Measurements from ENCODE around the gene ESYT3. TPM values are rescaled to one million over a fixed set of nuclear protein-coding genes. Genes with fewer than 3 reads are reported as not detected.

ESYT3 gene
- total RNA-seq, 1 donor from 2014 or later = 0.61 TPM

DNA sequence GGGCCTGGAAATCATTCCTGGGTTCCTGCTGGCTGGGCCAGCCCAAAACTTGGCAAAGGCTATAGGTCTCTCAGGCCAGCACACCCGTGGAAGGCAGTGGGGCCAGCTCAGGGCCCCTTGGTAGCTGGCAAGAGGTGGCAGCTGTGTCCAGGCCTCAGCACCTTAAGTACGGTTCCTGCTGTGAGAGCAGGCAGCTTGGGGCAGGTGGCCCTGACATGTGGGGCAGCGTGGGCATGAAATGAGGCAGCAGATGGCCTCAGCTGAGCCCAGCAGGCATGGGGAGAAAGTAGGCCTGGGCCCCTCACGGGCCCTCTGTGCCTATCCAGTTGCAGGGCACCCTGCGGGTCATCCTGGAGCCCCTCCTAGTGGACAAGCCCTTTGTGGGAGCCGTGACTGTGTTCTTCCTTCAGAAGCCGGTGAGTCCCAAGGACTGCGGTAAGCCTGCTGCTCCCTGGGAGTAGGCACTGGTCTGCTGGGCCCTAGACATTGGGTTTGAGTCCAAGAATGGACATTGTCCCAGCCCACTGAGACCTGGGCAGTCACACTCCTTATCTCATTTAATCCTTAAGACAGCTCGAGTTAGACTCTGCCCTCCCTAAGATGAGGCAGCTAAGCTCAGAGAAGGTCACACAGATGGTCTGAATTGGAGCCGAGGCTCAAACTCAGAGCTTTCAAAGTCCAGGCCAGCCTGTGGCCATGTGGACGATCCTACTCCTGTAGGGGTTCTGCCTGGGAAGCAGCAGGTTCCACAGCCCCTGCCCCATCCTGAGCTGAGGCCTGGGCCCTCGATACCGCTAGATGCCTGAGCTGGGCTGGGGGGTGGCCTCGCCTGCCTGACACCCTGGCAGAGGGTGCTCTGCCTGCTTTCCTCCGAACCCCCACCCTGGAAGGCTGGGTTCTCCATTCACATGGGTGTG, 25.5 kb downstream of the ESYT3 start:
- intact Hi-C loops (cut with micrococcal nuclease) = no loop called here

DNA sequence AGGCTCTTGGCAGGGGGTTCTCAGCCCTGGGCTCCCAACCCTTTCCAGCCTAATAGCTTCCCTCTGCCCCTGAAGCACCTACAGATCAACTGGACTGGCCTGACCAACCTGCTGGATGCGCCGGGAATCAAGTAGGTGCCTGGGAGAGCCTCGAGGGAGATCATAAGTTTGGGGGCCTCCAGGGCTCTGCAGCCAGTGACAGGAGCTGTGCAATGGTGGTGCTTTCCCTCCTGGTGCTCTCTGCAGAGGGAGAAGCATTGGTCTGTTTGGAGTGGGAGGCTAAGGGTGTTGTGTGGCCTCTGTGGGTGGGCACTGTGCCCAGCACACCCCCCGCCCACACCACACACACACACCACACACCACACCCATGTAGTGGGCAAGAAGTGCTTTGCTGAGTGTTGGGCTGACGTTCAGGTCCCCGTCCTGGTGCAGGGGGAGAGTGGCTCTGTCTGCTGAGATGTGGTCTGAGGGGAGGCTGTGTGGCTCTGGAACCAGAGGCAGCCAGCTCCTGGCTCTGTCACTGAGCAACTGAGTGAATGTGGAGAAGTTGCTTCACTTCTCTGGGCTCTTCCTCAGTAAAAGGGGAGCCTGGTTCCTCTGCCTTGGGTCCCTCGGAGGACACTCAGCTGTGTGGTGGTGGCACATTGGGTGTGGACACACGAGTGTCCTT, 26.3 kb downstream of the ESYT3 start:
- intact Hi-C loops (cut with micrococcal nuclease) = no loop called here

DNA sequence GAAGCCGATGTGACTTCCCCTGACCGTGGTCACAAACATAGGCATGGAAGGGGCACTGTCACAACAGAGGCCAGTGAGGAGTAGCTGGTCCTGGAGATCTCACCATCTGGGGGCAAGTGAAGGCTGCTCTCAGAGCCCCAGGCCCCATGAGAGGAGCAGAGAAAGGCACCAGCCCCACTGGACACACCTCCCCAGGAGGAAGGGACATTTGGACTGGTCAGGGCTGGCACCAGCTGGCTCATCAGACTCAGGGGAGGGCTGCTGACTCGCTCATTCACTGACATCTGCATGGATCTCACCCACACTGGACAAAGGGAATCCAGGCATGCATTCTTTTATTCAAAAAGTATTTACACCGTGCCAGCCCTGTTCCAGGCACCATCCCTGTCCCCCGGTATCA, 26.8 kb downstream of the ESYT3 start:
- intact Hi-C loops (cut with micrococcal nuclease) = no loop called here

DNA sequence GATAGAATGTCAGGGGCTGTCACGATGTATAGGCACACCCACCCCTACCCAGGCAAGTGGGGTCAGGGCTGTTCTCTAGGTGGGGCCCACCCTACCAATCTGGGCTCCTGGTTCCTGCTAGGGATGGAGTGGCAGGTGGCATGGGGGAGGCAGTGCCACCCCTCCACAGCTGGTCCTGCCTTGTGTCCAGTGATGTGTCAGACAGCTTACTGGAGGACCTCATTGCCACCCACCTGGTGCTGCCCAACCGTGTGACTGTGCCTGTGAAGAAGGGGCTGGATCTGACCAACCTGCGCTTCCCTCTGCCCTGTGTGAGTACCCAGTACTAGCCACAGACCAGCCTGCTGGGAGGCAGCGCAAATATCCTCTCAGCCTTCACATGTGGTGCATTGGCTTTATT, 27.5 kb downstream of the ESYT3 start:
- intact Hi-C loops (cut with micrococcal nuclease) = no loop called here

DNA sequence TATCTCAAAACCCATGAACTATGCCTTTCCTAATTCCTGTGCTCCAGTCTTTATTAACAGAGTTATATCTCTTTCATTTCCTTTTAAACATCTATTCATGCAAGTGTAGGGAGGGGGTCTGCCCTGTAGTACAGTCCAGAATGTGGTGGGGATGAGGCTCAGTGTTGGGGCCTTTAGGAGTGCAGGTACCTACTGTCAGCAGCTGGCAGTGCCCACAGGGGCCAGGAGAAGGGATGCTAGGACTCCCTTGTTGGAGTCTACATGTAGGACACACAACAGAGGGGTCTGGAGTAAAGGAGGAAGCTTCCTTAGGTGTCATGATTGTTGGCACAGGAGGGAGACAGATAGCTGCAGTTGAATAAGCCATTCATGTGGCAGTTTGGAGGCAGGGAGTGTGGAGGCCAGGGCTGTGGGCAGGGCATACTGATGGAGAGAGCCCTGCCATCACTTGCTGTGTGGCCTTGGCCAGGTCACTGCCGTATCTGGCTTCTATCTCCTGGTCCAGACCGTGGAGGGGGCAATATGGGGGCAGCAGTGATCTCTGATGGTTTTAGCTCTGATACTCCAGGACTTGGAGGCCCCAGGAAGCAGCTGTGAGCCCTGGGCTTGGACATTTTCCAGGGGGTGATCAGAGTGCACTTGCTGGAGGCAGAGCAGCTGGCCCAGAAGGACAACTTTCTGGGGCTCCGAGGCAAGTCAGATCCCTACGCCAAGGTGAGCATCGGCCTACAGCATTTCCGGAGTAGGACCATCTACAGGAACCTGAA, 29.5 kb downstream of the ESYT3 start:
- intact Hi-C loops (cut with micrococcal nuclease) = no loop called here

DNA sequence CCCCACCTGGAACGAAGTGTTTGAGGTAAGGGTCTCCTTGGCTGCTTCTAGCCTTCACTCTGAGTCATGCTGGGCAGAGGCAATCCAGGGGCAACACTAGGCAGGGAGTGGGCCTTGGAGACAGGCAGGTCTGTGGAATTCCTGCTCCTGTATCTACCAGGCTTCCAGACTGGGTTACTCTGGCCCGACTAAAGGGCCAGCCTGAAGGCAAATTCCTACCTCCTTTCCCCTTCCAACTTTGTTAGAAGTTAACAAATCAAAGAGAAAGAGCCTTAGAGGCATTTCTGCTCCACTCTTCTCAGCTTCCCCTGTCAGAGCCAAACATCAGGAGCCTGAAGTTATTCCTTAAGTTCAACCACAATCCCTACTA, 30.1 kb downstream of the ESYT3 start:
- intact Hi-C loops (cut with micrococcal nuclease) = no loop called here

DNA sequence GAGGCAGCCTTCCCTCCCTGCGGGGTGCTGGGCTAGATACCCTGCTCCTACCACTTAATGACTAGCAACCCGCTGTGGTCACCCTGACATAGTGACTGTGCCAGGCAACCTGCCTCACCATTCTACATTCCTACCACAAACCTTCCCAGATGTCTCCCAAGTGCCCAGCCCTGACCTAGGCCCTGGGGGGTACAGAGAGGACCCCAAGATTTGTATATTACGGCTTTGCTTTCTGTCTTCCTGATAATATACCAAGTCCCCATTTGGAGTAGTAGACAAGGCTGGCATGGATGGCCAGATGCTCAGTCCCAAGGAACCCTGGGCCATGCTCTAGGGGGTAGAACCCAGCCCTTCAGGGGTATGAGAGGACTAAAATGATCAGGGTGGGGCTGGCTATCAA, 31.0 kb downstream of the ESYT3 start:
- intact Hi-C loops (cut with micrococcal nuclease) = no loop called here

DNA sequence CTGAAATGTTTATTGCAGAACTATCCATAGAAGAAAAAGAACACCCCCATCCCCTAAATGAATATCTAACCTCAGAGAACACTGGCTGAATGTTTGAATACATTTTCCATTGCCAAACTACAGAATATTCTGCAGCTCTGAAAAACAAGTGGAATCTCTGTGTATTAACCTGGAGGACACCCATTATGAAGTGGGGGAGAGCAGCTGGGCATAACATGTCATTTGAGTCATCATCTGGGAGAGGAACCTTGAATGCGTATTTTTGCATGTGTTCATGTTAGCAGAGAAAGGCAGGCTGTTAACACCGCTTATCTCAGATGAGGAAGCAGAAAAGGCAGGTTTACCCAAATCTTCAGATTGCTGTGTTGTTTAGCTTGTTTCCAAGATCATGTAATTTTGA, 31.5 kb downstream of the ESYT3 start:
- intact Hi-C loops (cut with micrococcal nuclease) = no loop called here

DNA sequence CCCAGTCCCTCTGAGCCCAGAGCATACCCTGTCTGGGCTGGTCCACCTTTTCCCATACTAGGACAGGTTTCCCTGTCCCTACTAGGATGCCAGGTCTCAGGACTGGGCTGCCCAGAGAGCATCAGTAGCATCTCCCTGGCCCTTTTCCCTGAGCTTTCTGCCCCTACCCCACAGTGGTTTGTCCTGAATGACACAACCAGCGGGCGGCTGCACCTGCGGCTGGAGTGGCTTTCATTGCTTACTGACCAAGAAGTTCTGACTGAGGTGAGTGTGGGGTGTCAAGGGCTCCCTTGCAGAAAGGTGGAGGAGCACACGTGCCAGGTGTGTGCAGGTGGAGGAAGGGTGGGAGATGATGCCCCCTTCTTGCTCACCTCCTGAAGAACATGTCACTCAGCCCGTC, 33.5 kb downstream of the ESYT3 start:
- intact Hi-C loops (cut with micrococcal nuclease) = no loop called here

DNA sequence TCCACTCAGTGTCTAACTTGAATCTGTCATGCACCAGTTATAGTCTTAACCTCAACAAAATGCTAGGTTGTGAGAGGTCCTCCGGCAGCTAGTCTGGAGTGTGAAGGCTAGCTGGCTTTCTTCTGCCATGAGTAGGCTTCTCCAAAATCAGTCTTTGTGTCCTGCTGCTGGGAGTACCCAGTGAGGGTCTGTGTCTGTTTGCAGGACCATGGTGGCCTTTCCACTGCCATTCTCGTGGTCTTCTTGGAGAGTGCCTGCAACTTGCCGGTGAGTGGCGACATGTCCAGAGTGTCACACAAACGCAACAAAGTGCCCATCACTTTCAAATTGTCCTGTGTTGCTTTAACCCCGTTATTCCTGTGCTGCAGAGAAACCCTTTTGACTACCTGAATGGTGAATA, 34.0 kb downstream of the ESYT3 start:
- intact Hi-C loops (cut with micrococcal nuclease) = no loop called here

DNA sequence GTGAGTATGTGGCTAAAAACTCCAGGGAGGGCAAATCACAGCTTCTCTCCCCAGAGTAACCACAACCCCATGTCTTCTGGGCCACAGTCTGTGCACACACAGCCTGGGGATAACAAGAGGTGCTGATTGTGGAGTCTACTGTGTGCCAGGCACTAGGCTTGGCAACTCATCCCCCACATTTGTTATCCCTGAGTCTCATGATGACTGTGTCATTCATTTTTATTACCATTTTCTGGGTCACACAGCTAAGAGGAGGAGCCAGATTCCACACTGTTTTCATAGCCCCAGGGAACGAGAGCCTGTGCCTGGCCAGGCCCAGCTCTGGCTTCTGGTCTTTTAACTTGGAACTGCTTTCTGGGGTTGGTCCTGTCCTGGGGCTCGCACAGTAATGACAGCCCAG, 34.5 kb downstream of the ESYT3 start:
- intact Hi-C loops (cut with micrococcal nuclease) = no loop called here

DNA sequence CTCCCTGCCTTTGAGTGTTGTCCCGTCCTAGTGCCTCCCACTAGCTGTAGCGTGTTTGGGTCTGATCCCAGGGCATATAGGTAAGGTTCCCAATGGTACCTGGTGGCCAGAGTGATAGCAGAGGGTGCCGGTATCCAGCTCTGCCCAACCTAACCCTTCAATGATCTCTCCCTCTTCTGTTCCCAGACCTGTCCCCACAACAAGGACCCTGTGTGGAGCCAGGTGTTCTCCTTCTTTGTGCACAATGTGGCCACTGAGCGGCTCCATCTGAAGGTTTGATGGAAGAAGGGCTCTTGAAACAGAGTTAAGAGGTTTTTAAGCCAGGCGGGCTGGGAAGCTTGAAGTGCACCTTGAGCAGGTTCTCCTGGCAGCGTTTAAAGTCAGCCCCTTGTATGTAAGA, 35.5 kb downstream of the ESYT3 start:
- intact Hi-C loops (cut with micrococcal nuclease) = no loop called here

DNA sequence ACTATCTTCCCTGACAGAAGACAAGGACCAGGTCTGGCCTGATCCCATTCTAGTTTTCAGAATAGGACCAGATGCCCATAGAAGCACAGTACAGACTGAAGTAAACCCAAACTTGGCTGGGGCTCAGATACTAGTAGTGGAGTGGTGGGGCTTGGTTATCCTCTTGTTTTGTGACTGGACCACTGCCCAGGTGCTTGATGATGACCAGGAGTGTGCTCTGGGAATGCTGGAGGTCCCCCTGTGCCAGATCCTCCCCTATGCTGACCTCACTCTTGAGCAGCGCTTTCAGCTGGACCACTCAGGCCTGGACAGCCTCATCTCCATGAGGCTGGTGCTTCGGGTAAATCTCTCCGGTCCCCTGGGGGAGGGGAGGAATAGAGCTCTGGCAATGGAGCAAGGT, 36.3 kb downstream of the ESYT3 start:
- intact Hi-C loops (cut with micrococcal nuclease) = no loop called here

DNA sequence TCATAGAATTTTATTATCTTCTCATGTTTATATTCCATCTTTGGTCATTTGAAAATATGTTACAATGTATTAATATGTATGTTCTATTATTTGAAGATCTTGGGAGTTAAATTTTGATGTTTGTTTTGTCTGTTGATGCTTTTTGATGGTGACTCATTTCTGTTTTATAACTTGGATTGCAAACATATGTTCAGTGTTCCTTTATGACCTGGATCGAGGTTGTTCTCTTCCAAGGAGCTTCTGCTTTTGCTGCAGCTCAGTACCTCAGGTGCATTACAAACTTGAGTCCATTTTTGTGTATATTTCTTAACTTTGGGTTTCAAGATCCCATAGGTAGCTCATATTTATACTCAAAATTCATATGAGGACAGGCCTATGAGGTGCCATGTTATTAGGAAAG, 37.1 kb downstream of the ESYT3 start:
- intact Hi-C loops (cut with micrococcal nuclease) = no loop called here

DNA sequence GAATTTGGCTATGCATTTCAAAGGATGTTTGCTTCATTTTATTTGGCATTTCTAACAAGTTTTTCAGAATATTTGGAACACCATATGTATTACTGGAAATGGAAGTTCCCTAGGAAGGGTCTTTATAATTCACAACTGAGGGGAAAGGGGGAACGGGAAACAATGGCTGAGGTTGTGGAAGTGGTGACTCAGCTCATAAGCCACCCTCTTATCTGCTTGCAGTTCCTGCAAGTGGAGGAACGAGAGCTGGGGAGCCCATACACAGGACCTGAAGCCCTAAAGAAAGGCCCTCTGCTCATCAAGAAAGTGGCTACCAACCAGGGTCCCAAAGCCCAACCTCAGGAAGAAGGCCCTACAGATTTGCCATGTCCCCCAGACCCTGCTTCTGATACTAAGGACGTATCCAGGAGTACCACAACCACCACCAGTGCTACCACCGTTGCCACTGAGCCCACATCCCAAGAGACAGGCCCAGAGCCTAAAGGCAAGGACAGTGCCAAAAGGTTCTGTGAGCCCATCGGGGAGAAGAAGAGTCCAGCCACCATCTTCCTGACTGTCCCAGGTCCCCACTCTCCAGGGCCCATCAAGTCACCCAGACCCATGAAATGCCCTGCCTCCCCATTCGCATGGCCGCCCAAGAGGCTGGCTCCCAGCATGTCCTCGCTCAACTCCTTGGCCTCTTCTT, 37.9 kb downstream of the ESYT3 start:
- intact Hi-C loops (cut with micrococcal nuclease) = no loop called here

DNA sequence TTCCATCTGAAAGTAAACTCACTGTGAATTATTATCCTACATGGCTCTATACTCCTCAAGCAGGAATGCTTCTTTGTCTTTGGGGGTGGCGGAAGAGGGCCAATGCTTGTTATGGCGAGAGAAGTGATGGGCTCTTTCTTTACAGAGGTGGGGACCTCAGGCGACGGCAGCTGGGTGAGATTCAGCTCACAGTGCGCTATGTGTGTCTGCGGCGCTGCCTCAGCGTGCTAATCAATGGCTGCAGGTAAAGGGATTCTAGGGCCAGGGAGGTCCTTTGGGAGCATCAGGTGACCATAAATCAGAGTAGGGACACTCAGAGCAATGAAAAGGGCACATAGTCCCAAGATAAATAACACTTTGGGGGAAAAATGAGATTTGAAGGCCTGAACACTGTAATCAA, 39.0 kb downstream of the ESYT3 start:
- intact Hi-C loops (cut with micrococcal nuclease) = no loop called here

DNA sequence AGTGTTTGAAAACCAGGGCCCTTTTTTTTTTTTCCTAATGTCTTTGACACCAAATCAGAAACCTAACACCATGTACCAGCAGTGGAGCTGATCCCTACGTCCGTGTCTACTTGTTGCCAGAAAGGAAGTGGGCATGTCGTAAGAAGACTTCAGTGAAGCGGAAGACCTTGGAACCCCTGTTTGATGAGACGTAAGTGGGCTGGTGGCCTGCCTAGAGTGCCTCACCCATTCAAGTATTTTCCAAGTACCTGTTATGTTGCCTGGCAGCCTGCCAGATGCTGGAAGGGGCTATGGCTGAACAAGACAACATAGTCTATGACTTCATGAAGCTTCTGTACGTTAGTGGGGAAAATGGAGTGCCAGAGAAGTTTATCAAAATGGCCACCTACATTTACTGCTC, 39.7 kb downstream of the ESYT3 start:
- intact Hi-C loops (cut with micrococcal nuclease) = no loop called here

DNA sequence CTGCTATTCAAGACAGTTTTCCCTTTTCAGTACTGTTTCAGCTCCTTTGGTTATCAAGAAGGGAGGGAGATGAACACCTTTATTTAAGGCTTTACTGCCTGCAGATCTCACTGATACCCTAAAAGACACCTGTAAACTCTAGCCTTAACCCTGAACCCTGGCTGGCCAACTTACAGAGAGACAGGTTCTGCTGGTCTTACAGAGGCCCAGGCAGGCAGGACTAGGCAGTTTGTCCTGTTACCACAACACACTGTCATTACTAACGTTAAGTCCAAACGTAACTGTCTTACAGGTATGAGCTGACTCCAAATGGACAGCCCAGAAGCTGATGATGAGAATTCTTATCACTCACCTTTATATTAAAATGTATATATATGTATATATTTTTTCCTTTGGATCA, 42.1 kb downstream of the ESYT3 start:
- intact Hi-C loops (cut with micrococcal nuclease) = loop anchor here (5.0 kb wide), 1 partner anchor 59 kb away; no protein-coding TSS in a partner anchor

DNA sequence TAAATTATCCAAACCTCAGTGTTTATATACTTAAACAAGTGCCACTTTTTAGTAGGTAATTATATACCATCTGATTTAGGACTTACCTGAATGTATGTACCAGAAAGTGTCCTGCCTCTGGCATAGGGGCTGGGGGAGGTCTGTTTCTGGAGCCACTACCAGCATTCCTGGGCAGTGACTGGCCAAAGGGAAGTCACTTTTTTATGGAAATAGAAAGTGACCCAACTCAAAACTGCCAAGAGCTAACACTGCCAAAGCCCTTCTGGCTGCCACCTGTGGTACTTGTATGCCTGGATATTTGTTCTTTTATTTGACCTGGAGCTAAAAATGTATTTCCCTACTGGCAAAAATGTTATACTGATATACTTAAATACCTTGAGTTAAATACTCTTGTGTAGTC, 42.7 kb downstream of the ESYT3 start:
- intact Hi-C loops (cut with micrococcal nuclease) = loop anchor here (5.0 kb wide), 1 partner anchor 60 kb away; no protein-coding TSS in a partner anchor

DNA sequence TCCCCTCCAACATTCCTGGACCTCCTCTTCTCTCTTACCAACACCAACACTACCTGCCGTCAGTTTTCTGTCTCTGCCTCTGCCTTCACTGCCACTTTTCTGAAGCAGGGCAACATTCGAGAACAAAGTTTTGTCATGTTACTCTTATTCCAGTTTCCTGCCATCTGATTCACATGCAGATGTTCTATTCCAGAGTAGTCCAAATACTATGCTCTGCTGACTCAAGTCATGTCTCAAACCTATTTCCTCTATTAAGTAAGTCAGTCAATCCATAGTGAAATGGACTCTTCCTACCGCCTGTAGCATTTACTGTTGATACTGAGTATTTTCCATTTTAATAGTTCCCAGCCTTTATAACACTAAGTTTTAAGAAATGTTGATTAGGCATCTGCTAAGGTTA, 43.4 kb downstream of the ESYT3 start:
- intact Hi-C loops (cut with micrococcal nuclease) = loop anchor here (5.0 kb wide), 1 partner anchor 60 kb away; no protein-coding TSS in a partner anchor

DNA sequence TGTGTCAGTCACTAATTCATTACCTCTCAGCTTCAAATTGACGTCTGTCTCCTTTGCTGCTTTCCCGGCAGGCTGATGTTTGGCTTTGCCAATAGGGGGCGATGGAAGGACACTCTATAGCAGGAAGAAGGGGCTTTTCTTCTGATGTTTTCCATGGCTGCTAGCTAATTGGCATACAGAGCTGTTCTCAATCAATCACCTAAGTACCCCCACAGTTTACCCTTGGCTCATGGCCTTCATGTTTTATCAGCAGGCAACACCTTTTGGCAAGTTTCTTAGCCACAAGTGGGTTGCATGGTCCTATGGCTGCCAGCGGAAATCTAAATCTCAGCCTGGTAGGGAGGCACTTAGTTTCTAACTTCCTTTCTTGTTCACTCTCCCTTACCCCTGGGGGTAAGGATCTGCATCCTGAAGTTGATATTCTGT, 45.0 kb downstream of the ESYT3 start:
- intact Hi-C loops (cut with micrococcal nuclease) = loop anchor here (1.0 to 5.0 kb wide), 2 partner anchors 62 to 115 kb away; partner anchors contain the start of gene CEP70
